Measurements from ENCODE around the gene ST6GALNAC3.

DNA sequence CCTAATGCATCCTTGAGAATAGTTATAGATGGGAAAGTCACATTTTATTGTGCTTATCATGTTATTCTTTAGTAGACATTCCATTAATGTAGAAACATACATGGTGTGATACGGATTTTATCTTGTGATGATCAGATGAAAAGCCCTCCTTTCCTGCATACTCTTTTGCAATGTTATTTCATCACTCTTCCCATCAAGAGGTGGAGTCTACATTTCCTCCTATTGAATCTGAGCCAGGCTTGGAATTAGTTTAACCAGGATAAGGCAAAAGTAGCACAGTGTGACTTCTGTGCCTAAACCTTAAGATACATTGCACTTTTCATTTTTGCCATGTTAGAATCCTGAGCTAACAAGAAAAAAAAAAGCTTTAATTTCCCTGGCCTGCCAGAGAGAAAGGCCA is 399.0 kb downstream of the ST6GALNAC3 start:
- TF ChIP-seq, protein P1, sequence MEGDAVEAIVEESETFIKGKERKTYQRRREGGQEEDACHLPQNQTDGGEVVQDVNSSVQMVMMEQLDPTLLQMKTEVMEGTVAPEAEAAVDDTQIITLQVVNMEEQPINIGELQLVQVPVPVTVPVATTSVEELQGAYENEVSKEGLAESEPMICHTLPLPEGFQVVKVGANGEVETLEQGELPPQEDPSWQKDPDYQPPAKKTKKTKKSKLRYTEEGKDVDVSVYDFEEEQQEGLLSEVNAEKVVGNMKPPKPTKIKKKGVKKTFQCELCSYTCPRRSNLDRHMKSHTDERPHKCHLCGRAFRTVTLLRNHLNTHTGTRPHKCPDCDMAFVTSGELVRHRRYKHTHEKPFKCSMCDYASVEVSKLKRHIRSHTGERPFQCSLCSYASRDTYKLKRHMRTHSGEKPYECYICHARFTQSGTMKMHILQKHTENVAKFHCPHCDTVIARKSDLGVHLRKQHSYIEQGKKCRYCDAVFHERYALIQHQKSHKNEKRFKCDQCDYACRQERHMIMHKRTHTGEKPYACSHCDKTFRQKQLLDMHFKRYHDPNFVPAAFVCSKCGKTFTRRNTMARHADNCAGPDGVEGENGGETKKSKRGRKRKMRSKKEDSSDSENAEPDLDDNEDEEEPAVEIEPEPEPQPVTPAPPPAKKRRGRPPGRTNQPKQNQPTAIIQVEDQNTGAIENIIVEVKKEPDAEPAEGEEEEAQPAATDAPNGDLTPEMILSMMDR (IDR thresholded peaks at IDR 0.05; ENCODE audit: low read depth, low read length): no peak
- TF ChIP-seq EZH2phosphoT487 (IDR thresholded peaks at IDR 0.05; ENCODE audit: low read depth): no peak
